SK-N-SH (cell line): ENCODE results near the gene CENPP.
A peak's percentile ranks its signal among the peaks of the same experiment; 100 is the strongest.

Experiments used
- CHD2 ChIP-seq: fragments of 150-350 bp; IDR thresholded peaks from 2 replicates; pipeline ENCODE4 v1.6.1; 2018; ENCODE audit warnings: low read length; ENCODE audit not compliant: partially characterized antibody
- CTCF ChIP-seq: fragments of 200-600 bp; sonication (generic); IDR thresholded peaks from 2 replicates; pipeline ENCODE4 v1.6.1; 2017; ENCODE audit warnings: antibody characterized with exemption, mild to moderate bottlenecking, moderate library complexity
- ELF1 ChIP-seq: IDR thresholded peaks from 2 replicates; pipeline ENCODE4 v1.4.0; 2012
- EP300 ChIP-seq, 2 experiments: IDR thresholded peaks; 2 replicates each; pipeline versions ENCODE4 v1.4.0 to v1.6.1; 2012; ENCODE audit warnings: borderline replicate concordance in 1 of 2, low read depth in 1 of 2, low read length in 1 of 2
- EZH2phosphoT487 ChIP-seq: fragments of 200-600 bp; sonication (generic); IDR thresholded peaks from 2 replicates; pipeline ENCODE4 v1.6.1; 2017; ENCODE audit warnings: low read depth, mixed run types, mild to moderate bottlenecking, antibody characterized with exemption, moderate library complexity, borderline replicate concordance
- FOSL2 ChIP-seq: IDR thresholded peaks from 2 replicates; pipeline ENCODE4 v1.4.0; 2012; ENCODE audit warnings: low read depth, mild to moderate bottlenecking, moderate library complexity, borderline replicate concordance
- MAX ChIP-seq: IDR thresholded peaks from 2 replicates; pipeline ENCODE4 v1.4.0; 2012; ENCODE audit warnings: low read depth
- MXI1 ChIP-seq: IDR thresholded peaks from 2 replicates; pipeline ENCODE4 v1.6.1; 2012; ENCODE audit warnings: mild to moderate bottlenecking, low read depth, low read length, improper control_type of control experiment
- NFIC ChIP-seq: IDR thresholded peaks from 2 replicates; pipeline ENCODE4 v1.4.0; 2012; ENCODE audit warnings: borderline replicate concordance
- POLR2AphosphoS5 ChIP-seq: IDR thresholded peaks from 2 replicates; pipeline ENCODE4 v1.6.1; 2012; ENCODE audit warnings: low read depth, low read length
- RAD21 ChIP-seq: IDR thresholded peaks from 2 replicates; pipeline ENCODE4 v1.6.1; 2012; ENCODE audit warnings: mild to moderate bottlenecking, low read length
- REST ChIP-seq: IDR thresholded peaks from 2 replicates; pipeline ENCODE4 v1.6.1; 2012; ENCODE audit warnings: mild to moderate bottlenecking, low read depth, low read length, moderate library complexity
- SIN3A ChIP-seq: IDR thresholded peaks from 2 replicates; pipeline ENCODE4 v1.6.1; 2012; ENCODE audit warnings: low read depth, mild to moderate bottlenecking, low read length, moderate library complexity, borderline replicate concordance
- YY1 ChIP-seq: IDR thresholded peaks from 2 replicates; pipeline ENCODE4 v1.4.0; 2012; ENCODE audit warnings: low read depth, mild to moderate bottlenecking

- TF ChIP-seq CTCF (no peak), FOSL2 (peak; percentile 58; the same call in 1 of the 2 replicates), EP300 (IDR thresholded peaks at IDR 0.05; ENCODE audit: borderline replicate concordance in 1 of 2, low read depth in 1 of 2, low read length in 1 of 2) (no peak), POLR2AphosphoS5 (no peak), ELF1 (no peak), YY1 (no peak), RAD21 (no peak), SIN3A (no peak), REST (no peak), MXI1 (no peak), NFIC (0 out of 2 replicates have a peak, but pooled peaks have one; percentile 16), CHD2 (no peak), MAX (peak; percentile 82), EZH2phosphoT487 (no peak)
Observed at GRCh38 chr9:92278110-92278509, 47.6 kb upstream of the CENPP start.
